ENCODE measurements around the gene YIPF1. TPM values are rescaled to one million over a fixed set of nuclear protein-coding genes. Genes with fewer than 3 reads are reported as not detected.

YIPF1 gene
- total RNA-seq (2022; extraction: Qiagen RNA extraction), result 12.9 to 14.0 TPM (median 13.3 TPM) in 5 replicates

DNA sequence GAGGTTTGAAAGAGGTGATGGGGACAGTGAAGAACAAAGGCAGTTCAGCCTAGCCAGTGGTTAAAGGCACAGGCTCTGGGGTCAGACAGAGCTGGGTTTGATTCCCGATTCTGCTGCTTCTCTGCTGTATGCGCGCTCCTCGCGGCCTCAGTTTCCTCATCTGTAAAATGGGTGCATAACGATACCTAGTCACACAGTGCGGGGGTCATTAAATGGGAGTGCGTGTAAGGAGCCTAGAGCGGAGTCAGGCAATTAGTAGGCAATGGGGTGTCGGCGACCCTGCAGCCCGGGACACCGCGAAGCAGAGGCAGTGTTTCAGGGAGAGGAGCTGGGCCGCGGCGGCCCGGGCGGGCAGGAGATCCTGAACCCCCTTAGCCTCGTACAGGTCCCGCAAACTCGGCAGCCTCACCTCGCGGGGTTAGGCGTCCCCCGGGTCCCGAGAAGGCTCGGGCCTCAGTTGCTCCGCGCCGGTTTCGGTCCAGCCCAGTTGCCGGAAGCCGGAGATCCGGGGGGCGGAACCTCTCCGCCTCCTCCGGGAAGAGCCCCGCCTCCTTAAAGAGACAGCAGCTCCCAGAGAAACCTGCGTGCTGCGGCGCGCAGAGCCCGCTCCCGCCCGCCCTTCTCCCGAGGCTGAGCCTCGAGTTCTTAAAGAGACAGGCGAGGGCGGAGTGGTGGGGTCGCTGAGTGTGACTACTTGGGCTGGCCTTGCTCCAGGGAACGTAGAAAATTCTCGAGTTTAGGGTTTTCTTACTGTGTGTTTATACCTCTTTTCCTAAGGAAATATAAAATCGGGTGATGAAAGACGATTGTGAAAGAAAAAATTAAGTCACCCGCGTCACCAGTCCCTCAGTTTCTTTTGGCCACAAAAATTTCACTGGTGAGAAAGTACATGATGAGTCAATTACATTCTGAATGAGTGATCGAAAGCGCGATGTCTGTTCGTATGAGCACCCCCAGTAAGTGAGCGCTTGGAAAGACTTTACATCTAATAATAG is at the start of gene YIPF1:
Gene YIPF1, minus strand, starts transcription at position 494 of the 995 bp plus-strand sequence. CDS start 860 bp downstream, outside the sequence.

DNA sequence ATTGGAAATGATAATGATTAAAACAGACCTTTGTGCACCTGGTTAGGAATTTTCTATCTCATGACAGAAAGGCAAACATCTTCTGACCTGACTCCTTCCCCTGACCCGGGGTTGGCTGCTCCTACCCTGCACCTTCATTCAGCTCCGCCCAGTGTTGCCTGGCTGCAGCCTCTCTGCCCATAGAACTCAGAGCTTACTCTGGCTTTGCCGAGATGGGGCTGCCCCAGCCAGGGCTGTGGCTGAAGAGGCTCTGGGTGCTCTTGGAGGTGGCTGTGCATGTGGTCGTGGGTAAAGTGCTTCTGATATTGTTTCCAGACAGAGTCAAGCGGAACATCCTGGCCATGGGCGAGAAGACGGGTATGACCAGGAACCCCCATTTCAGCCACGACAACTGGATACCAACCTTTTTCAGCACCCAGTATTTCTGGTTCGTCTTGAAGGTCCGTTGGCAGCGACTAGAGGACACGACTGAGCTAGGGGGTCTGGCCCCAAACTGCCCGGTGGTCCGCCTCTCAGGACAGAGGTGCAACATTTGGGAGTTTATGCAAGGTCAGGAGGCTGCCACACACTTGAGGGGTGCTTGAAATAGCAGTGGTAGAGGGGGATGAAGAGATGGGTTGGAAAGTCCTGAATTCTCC is 4.5 kb upstream of the YIPF1 start, which contains the start of gene DIO1:
Gene DIO1, plus strand, starts transcription at position 189 of the 638 bp plus-strand sequence. Its CDS starts 24 bp downstream, at position 213.

DNA sequence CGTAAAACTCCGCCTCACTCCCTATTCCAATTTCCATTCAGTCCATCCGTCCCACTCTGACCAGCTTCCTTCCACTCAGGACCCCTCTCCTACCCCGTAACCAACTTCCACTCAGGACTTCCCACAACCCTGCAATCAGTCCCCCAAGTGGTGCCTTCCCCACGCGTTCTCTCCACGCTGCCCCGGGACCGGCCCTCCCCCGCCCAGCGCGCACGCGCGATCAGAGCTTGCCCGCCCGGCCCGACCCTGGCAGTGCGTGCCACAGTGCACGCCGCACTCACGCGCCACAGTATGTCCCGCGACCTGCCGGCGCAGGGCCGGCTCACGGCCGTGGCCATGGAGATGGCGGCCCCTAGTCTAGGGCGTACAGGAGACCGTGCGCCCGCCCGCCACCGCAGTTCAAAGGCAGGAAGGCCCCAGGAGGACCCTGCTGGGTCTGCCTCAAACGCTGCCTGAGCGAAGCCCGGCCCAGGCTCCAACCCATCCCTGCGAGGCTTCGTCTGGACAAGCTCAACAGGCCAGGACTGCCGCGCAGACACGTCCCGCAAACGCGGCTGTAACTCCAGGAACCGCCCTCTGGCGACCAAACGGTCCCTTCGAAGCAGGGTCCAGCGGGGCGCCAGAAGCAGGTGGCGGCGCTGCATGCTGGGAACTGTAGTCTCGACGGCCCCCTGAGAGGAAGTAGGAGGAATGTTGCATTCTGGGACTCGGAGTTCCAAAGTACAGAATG is 51.5 kb downstream of the YIPF1 start, which contains the start of gene NDC1:
Gene NDC1, minus strand, starts transcription at position 373 of the 730 bp plus-strand sequence. Its CDS starts 35 bp downstream, at position 338.

Other genes with a start within 250 kb of the YIPF1 start
- 0.05 to 0.11 TPM (median 0.06 TPM) in 5 replicates for gene GLIS1, start 150.6 kb downstream of the YIPF1 start, total RNA-seq (2022; extraction: Qiagen RNA extraction)
- 20.7 to 25.7 TPM (median 22.8 TPM) in 5 replicates for gene NDC1, start 51.5 kb downstream of the YIPF1 start, total RNA-seq (2022; extraction: Qiagen RNA extraction)
- gene DIO1, start 4.4 kb upstream of the YIPF1 start, total RNA-seq (2022; extraction: Qiagen RNA extraction), result 0.06 TPM in 1 of 5 replicates, not detected in the others
- 29.0 to 42.6 TPM (median 31.2 TPM) in 5 replicates for gene IFT25, start 55.9 kb upstream of the YIPF1 start, total RNA-seq (2022; extraction: Qiagen RNA extraction)
- gene LRRC42, start 56.6 kb upstream of the YIPF1 start, total RNA-seq (2022; extraction: Qiagen RNA extraction), result 27.4 to 29.8 TPM (median 28.2 TPM) in 5 replicates
- gene LDLRAD1, start 128.4 kb upstream of the YIPF1 start, total RNA-seq (2022; extraction: Qiagen RNA extraction), result not detected in 5 replicates
- gene TMEM59, start 163.4 kb upstream of the YIPF1 start, total RNA-seq (2022; extraction: Qiagen RNA extraction), result 104 to 119 TPM (median 111 TPM) in 5 replicates
- gene TCEANC2, start 163.8 kb upstream of the YIPF1 start, total RNA-seq (2022; extraction: Qiagen RNA extraction), result 1.7 to 2.7 TPM (median 2.4 TPM) in 5 replicates